IMR-90 (cell line): Measurements from ENCODE around the gene RAI2. TPM values are rescaled to one million over a fixed set of nuclear protein-coding genes. Genes with fewer than 3 reads are reported as not detected.

Experiments used
- ATAC-seq: fragments of 200-7000 bp; cut with Tn5 transposase; 2 replicates; pipeline ENCODE4 v1.9.1; 2020; ENCODE audit warnings: low read depth, mild to moderate bottlenecking, moderate library complexity
- BruUV-seq: library from RNA; stranded (reverse); fragments of 400-500 nt; replicated peaks from 2 replicates; lab custom pipeline; 2021; lab: Mats Ljungman, UMichigan
- CTCF ChIA-PET: fragments of 300-600 bp; formaldehyde crosslinking; extraction: SDS; loops from one replicate; lab custom pipeline; 2021; ENCODE audit warnings: antibody characterized with exemption; lab: Yijun Ruan, JAX
- POLR2A ChIA-PET: fragments of 300-600 bp; sonication (Branson Sonifier 250); formaldehyde crosslinking; loops from one replicate; lab custom pipeline; 2022; ENCODE audit warnings: antibody characterized with exemption; ENCODE audit not compliant: unreplicated experiment; lab: Charles Lee
- DNase-seq: peaks from one replicate; pipeline ENCODE4 v3.0.0; 2013
- H2AFZ ChIP-seq: replicated peaks from 2 replicates; pipeline ENCODE3; 2013; ENCODE audit warnings: low read length, mild to moderate bottlenecking; ENCODE audit not compliant: poor library complexity
- H2AK5ac ChIP-seq: 2 replicates; pipeline ENCODE4 v1.6.1; 2013; ENCODE audit warnings: low read depth, low read length, inconsistent platforms
- H2AK9ac ChIP-seq: replicated peaks from 2 replicates; pipeline ENCODE3; 2013; ENCODE audit warnings: mild to moderate bottlenecking, low read depth, low read length, moderate library complexity; ENCODE audit not compliant: poor library complexity
- H2BK120ac ChIP-seq: 2 replicates; pipeline ENCODE4 v1.6.1; 2013; ENCODE audit warnings: low read depth, low read length, inconsistent platforms
- H2BK15ac ChIP-seq: 3 replicates; pipeline ENCODE4 v1.6.1; 2013; ENCODE audit warnings: low read depth, low read length, inconsistent platforms
- H2BK20ac ChIP-seq: 2 replicates; pipeline ENCODE4 v1.6.1; 2013; ENCODE audit warnings: low read depth, mild to moderate bottlenecking, inconsistent platforms, low read length, moderate library complexity
- H2BK5ac ChIP-seq: 2 replicates; pipeline ENCODE4 v1.6.1; 2013; ENCODE audit warnings: mild to moderate bottlenecking, low read depth, low read length, inconsistent platforms; ENCODE audit not compliant: poor library complexity, severe bottlenecking
- H3K14ac ChIP-seq: replicated peaks from 2 replicates; pipeline ENCODE4 v1.6.1; 2013; ENCODE audit warnings: low read depth, low read length, inconsistent platforms
- H3K18ac ChIP-seq: 2 replicates; pipeline ENCODE4 v1.6.1; 2013; ENCODE audit warnings: low read depth, low read length, control low read depth
- H3K23ac ChIP-seq: 2 replicates; pipeline ENCODE4 v1.6.1; 2013; ENCODE audit warnings: low read depth, low read length, inconsistent platforms
- H3K27ac ChIP-seq: 2 replicates; pipeline ENCODE4 v1.5.1; 2013; ENCODE audit warnings: mild to moderate bottlenecking, control low read depth, low read length; ENCODE audit not compliant: insufficient read depth
- H3K27me3 ChIP-seq: 2 replicates; pipeline ENCODE4 v1.6.1; 2013; ENCODE audit warnings: low read length; ENCODE audit not compliant: control insufficient read depth, insufficient read depth
- H3K36me3 ChIP-seq: 2 replicates; pipeline ENCODE4 v1.6.1; 2013; ENCODE audit warnings: low read length, mixed read lengths; ENCODE audit not compliant: control insufficient read depth, insufficient read depth
- H3K4ac ChIP-seq: 2 replicates; pipeline ENCODE4 v1.6.1; 2013; ENCODE audit warnings: low read depth, low read length, inconsistent platforms
- H3K4me1 ChIP-seq: 2 replicates; pipeline ENCODE4 v1.6.1; 2013; ENCODE audit warnings: low read length, mixed read lengths; ENCODE audit not compliant: control insufficient read depth, insufficient read depth
- H3K4me2 ChIP-seq: 2 replicates; pipeline ENCODE4 v1.6.1; 2013; ENCODE audit warnings: low read depth, mild to moderate bottlenecking, control low read depth, low read length, moderate library complexity
- H3K4me3 ChIP-seq: 2 replicates; pipeline ENCODE4 v1.5.1; 2013; ENCODE audit warnings: low read depth, mild to moderate bottlenecking, control low read depth, low read length, moderate library complexity; ENCODE audit not compliant: insufficient read depth
- H3K56ac ChIP-seq: 2 replicates; pipeline ENCODE4 v1.6.1; 2013; ENCODE audit warnings: low read length, inconsistent platforms; ENCODE audit not compliant: insufficient read depth; ENCODE audit errors: extremely low read depth
- H3K79me1 ChIP-seq, 2 experiments: 2 replicates each; pipeline ENCODE4 v1.6.1; 2013; ENCODE audit warnings: low read length in 2 of 2, inconsistent platforms in 1 of 2, low read depth in 1 of 2
- H3K9ac ChIP-seq: 2 replicates; pipeline ENCODE4 v1.6.1; 2013; ENCODE audit warnings: low read depth, low read length, control low read depth
- H3K9me1 ChIP-seq: 2 replicates; pipeline ENCODE4 v1.6.1; 2013; ENCODE audit warnings: low read length, inconsistent platforms; ENCODE audit not compliant: insufficient read depth
- H3K9me3 ChIP-seq: 2 replicates; pipeline ENCODE4 v1.6.1; 2013; ENCODE audit warnings: low read length; ENCODE audit not compliant: control insufficient read depth, insufficient read depth
- H4K20me1 ChIP-seq: 2 replicates; pipeline ENCODE4 v1.6.1; 2013; ENCODE audit warnings: low read length, inconsistent platforms; ENCODE audit not compliant: insufficient read depth
- H4K5ac ChIP-seq: 2 replicates; pipeline ENCODE4 v1.6.1; 2013; ENCODE audit warnings: mild to moderate bottlenecking, low read depth, low read length, control low read depth
- H4K8ac ChIP-seq, 2 experiments: 2 replicates each; pipeline ENCODE4 v1.6.1; 2013; ENCODE audit warnings: low read depth in 2 of 2, low read length in 2 of 2, control low read depth in 1 of 2, inconsistent platforms in 1 of 2
- H4K91ac ChIP-seq: 2 replicates; pipeline ENCODE4 v1.6.1; 2013; ENCODE audit warnings: low read depth, low read length, inconsistent platforms; ENCODE audit not compliant: insufficient read depth
- BHLHE40 ChIP-seq: fragments of 150-350 bp; IDR thresholded peaks from 2 replicates; pipeline ENCODE4 v1.6.1; 2016; ENCODE audit warnings: mild to moderate bottlenecking, low read depth, low read length
- CEBPB ChIP-seq: IDR thresholded peaks from 2 replicates; pipeline ENCODE4 v1.6.1; 2012; ENCODE audit warnings: low read depth, low read length, improper control_type of control experiment
- FOS ChIP-seq: fragments of 150-350 bp; IDR thresholded peaks from 2 replicates; pipeline ENCODE4 v1.6.1; 2016; ENCODE audit warnings: low read depth, low read length
- MAZ ChIP-seq: IDR thresholded peaks from 2 replicates; pipeline ENCODE4 v1.6.1; 2012; ENCODE audit warnings: low read depth, mild to moderate bottlenecking, low read length, improper control_type of control experiment, moderate library complexity, borderline replicate concordance
- MXI1 ChIP-seq: IDR thresholded peaks from 2 replicates; pipeline ENCODE4 v1.6.1; 2012; ENCODE audit warnings: low read depth, mild to moderate bottlenecking, low read length, moderate library complexity, borderline replicate concordance
- POLR2A ChIP-seq: IDR thresholded peaks from 2 replicates; pipeline ENCODE4 v1.6.1; 2012; ENCODE audit warnings: mild to moderate bottlenecking, low read depth, low read length
- RAD21 ChIP-seq: IDR thresholded peaks from 2 replicates; pipeline ENCODE4 v1.6.1; 2012; ENCODE audit warnings: low read length, improper control_type of control experiment
- RFX5 ChIP-seq: IDR thresholded peaks from 2 replicates; pipeline ENCODE4 v1.8.0; 2012; ENCODE audit warnings: low read depth, mild to moderate bottlenecking, low read length, moderate library complexity
- SMC3 ChIP-seq: fragments of 150-350 bp; IDR thresholded peaks from 2 replicates; pipeline ENCODE4 v1.6.1; 2016; ENCODE audit warnings: low read depth, mild to moderate bottlenecking, antibody characterized with exemption, low read length, moderate library complexity
- WGBS, 2 experiments: methylation state at CpG; one replicate each; pipeline versions ENCODE4 v1.1.5 to v1.1.7; 2013; ENCODE audit warnings: missing lambda C conversion rate in 2 of 2; ENCODE audit not compliant: insufficient read length in 1 of 2; ENCODE audit errors: extremely low coverage in 2 of 2; 5-methylcytosine and 5-hydroxymethylcytosine counted together
- dilution Hi-C: fragments of 300-500 bp; cut with HindIII; formaldehyde crosslinking; loops from one replicate; pipeline ENCODE4 v1.14.3; 2018; ENCODE audit warnings: low sequenced_read_pairs; ENCODE audit not compliant: unreplicated experiment
- in situ Hi-C: fragments of 300-500 bp; cut with MboI; formaldehyde crosslinking; loops from 3 replicates; pipeline ENCODE4 v1.14.3; 2019; ENCODE audit warnings: low sequenced_read_pairs, inconsistent platforms, mixed read lengths
- intact Hi-C: fragments of 100-400 bp; cut with micrococcal nuclease; formaldehyde crosslinking; loops from 2 replicates; pipeline ENCODE4 v1.10.0; 2022
- polyA plus RNA-seq, 3 experiments: library from polyadenylated mRNA; depleted of rRNA; stranded (reverse); fragments of >200 nt; gene quantifications; 2 replicates each; pipeline ENCODE4 v1.2.3, GENCODE V29; 2012; ENCODE audit warnings: low replicate concordance in 1 of 3
- total RNA-seq: library from RNA; depleted of rRNA; stranded (reverse); fragments of >200 nt; gene quantifications from 2 replicates; pipeline ENCODE4 v1.2.3, GENCODE V29; 2012
- TF ChIP-seq, protein P1 (sequence below): fragments of 150-350 bp; IDR thresholded peaks from 2 replicates; pipeline ENCODE4 v1.6.1; 2016; ENCODE audit warnings: low read depth, mild to moderate bottlenecking, low read length, moderate library complexity, borderline replicate concordance
- TF ChIP-seq, protein P2 (sequence below): conservative IDR thresholded peaks from 2 replicates; pipeline ENCODE4 v1.5.1; 2012; ENCODE audit warnings: mild to moderate bottlenecking, low read depth, low read length, improper control_type of control experiment

Gene RAI2
- total and polyA plus RNA-seq, 2 of the 4 experiments (the other 2 are of a cell fraction), result 0.07 TPM; not detected in 1

DNA sequence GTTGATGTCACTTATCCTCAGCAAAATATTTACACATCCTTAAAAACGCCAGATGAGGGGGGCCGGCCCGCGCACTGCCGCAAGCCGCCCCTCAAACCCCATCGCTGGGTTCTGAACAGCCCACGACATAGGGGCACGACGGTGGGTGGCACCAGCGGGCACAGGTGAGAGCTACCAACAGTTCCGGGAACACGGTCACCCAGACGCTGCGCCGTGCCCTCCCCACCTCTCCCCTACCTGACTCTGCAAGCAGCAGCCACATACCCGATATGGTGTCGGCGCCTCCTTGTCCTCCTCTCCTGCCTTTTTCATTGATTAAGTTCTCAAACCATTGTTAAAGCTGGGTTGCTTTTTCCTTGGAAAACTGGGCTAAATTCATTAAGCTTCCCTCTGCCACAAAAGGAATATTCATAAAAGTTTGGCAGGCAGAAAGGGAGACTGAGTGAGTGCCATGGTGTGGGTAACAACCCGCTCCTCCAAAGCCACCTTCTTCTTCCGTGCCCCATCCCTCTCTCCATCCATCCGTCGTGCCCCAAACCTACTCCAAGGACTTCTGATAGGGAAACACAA lies 1.4 kb downstream of the RAI2 start:
- DNase-seq (no peak), ATAC-seq (no peak)
- Histone ChIP-seq H2AFZ (no peak overlapping the region), H3K79me1 (no peaks in the 10 kb centered on the region), H2AK5ac (no peak overlapping the region), H2BK120ac (no peak overlapping the region), H3K4ac (no peak overlapping the region), H4K8ac (no peak overlapping the region), H3K4me2 (no peak overlapping the region; the same call in 1 of the 2 replicates), H2AK9ac (peak overlapping the region; percentile 23), H3K4me3 (no peak overlapping the region), H3K27ac (no peak overlapping the region), H3K36me3 (no peaks in the 10 kb centered on the region), H4K20me1 (no peaks in the 10 kb centered on the region), H3K4me1 (no peaks in the 10 kb centered on the region), H3K27me3 (peaks cover 40% of the 10 kb centered on the region), H3K9ac (no peak overlapping the region), H2BK5ac (no peak overlapping the region), H3K14ac (no peak overlapping the region), H2BK15ac (no peak overlapping the region), H3K18ac (no peak overlapping the region), H3K23ac (no peak overlapping the region), H3K9me3 (no peaks in the 10 kb centered on the region), H3K56ac (no peak overlapping the region), H3K9me1 (no peaks in the 10 kb centered on the region), H4K91ac (no peak overlapping the region), H2BK20ac (no peak overlapping the region), H4K5ac (no peak overlapping the region)
- intact Hi-C loops, result no loop called here
- 39% methylated on average over 11 of the region's 23 CpGs; no CpG with 5 or more reads in 1 of the 2 experiments for WGBS, 2 experiments
- in situ Hi-C loops, result no loop called here
- TF ChIP-seq FOS (no peak), RAD21 (no peak), RFX5 (no peak), SMC3 (no peak), CEBPB (no peak), MAZ (no peak), POLR2A (no peak), BHLHE40 (no peak), MXI1 (no peak)
- TF ChIP-seq, protein P1, sequence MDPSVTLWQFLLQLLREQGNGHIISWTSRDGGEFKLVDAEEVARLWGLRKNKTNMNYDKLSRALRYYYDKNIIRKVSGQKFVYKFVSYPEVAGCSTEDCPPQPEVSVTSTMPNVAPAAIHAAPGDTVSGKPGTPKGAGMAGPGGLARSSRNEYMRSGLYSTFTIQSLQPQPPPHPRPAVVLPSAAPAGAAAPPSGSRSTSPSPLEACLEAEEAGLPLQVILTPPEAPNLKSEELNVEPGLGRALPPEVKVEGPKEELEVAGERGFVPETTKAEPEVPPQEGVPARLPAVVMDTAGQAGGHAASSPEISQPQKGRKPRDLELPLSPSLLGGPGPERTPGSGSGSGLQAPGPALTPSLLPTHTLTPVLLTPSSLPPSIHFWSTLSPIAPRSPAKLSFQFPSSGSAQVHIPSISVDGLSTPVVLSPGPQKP, result no peak
- TF ChIP-seq, protein P2, sequence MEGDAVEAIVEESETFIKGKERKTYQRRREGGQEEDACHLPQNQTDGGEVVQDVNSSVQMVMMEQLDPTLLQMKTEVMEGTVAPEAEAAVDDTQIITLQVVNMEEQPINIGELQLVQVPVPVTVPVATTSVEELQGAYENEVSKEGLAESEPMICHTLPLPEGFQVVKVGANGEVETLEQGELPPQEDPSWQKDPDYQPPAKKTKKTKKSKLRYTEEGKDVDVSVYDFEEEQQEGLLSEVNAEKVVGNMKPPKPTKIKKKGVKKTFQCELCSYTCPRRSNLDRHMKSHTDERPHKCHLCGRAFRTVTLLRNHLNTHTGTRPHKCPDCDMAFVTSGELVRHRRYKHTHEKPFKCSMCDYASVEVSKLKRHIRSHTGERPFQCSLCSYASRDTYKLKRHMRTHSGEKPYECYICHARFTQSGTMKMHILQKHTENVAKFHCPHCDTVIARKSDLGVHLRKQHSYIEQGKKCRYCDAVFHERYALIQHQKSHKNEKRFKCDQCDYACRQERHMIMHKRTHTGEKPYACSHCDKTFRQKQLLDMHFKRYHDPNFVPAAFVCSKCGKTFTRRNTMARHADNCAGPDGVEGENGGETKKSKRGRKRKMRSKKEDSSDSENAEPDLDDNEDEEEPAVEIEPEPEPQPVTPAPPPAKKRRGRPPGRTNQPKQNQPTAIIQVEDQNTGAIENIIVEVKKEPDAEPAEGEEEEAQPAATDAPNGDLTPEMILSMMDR, result no peak
- no TSS peak for BruUV-seq
- ChIA-PET CTCF (no interaction called here), POLR2A (no interaction called here)
- dilution Hi-C loops, result no loop called here
